Osteoblast (primary cell): ENCODE results near the gene SNED1. TPM values are rescaled to one million over a fixed set of nuclear protein-coding genes. Genes with fewer than 3 reads are reported as not detected.

Source experiments
- DNase-seq: peaks from one replicate; pipeline ENCODE4 v3.0.0; 2011; ENCODE audit warnings: low spot score, mixed read lengths; ENCODE audit not compliant: insufficient read length; ENCODE audit errors: missing footprints
- H2AFZ ChIP-seq: 2 replicates; pipeline ENCODE4 v1.6.0; 2011; ENCODE audit warnings: mild to moderate bottlenecking, low read length
- H3K27ac ChIP-seq: 2 replicates; pipeline ENCODE4 v1.5.1; 2011; ENCODE audit warnings: mild to moderate bottlenecking, low read depth, low read length, moderate library complexity
- H3K27me3 ChIP-seq: 2 replicates; pipeline ENCODE4 v1.6.0; 2012; ENCODE audit warnings: mild to moderate bottlenecking, control low read depth, inconsistent platforms, low read length, moderate library complexity; ENCODE audit not compliant: insufficient read depth
- H3K36me3 ChIP-seq: 2 replicates; pipeline ENCODE4 v1.5.1; 2011; ENCODE audit warnings: mild to moderate bottlenecking, low read length, control low read depth, moderate library complexity; ENCODE audit not compliant: insufficient read depth
- H3K4me1 ChIP-seq: 2 replicates; pipeline ENCODE4 v1.5.1; 2011; ENCODE audit warnings: mild to moderate bottlenecking, low read length, control low read depth, moderate library complexity; ENCODE audit not compliant: insufficient read depth
- H3K4me2 ChIP-seq: 2 replicates; pipeline ENCODE4 v1.6.0; 2011; ENCODE audit warnings: mild to moderate bottlenecking, low read length; ENCODE audit not compliant: insufficient read depth
- H3K4me3 ChIP-seq: fragments of 200-600 bp; sonication (generic); 3 replicates; pipeline ENCODE4 v1.5.1; 2012; ENCODE audit warnings: mild to moderate bottlenecking, low read length, inconsistent platforms; ENCODE audit not compliant: insufficient read depth
- H3K79me2 ChIP-seq: 2 replicates; pipeline ENCODE4 v1.6.0; 2012; ENCODE audit warnings: mild to moderate bottlenecking, low read length, control low read depth, inconsistent platforms; ENCODE audit not compliant: insufficient read depth
- H3K9me3 ChIP-seq: 2 replicates; pipeline ENCODE4 v1.5.1; 2011; ENCODE audit warnings: low read depth, low read length, control low read depth
- H4K20me1 ChIP-seq: 2 replicates; pipeline ENCODE4 v1.6.0; 2012; ENCODE audit warnings: mild to moderate bottlenecking, low read length, control low read depth; ENCODE audit not compliant: insufficient read depth
- CTCF ChIP-seq: IDR thresholded peaks from 2 replicates; pipeline ENCODE4 v1.5.1; 2011; ENCODE audit warnings: mild to moderate bottlenecking, low read depth, low read length, moderate library complexity; ENCODE audit errors: extremely low read depth
- small RNA-seq: library from RNA; depleted of rRNA; stranded (forward); fragments of <200 nt; gene quantifications from one replicate; pipeline ENCODE3, GENCODE V24; 2012
- total RNA-seq: library from RNA; depleted of rRNA; stranded (reverse); fragments of >200 nt; gene quantifications from 2 replicates; pipeline ENCODE4 v1.2.3, GENCODE V29; 2012

SNED1 gene
- total RNA-seq, 1 donor = 94.8 TPM

- H3K36me3 ChIP-seq = no peaks in the 10 kb centered on the region
Measured at GRCh38 chr2:241142593-241142992, 144.2 kb downstream of the SNED1 start.

More at GRCh38 chr2:241142593-241142992, 144.2 kb downstream of the SNED1 start:
- H3K27me3 ChIP-seq = no peaks in the 10 kb centered on the region
- no peaks in the 10 kb centered on the region for H3K9me3 ChIP-seq
- no peak overlapping the region for H3K4me2 ChIP-seq
- H4K20me1 ChIP-seq = no peaks in the 10 kb centered on the region
- H3K4me3 ChIP-seq = no peak overlapping the region
- H2AFZ ChIP-seq = no peak overlapping the region
- no peaks in the 10 kb centered on the region for H3K4me1 ChIP-seq
- peaks cover 17% of the 10 kb centered on the region for H3K79me2 ChIP-seq
- no peak for DNase-seq
- no peak for TF ChIP-seq CTCF
- H3K27ac ChIP-seq = no peak overlapping the region

Small RNA genes within 50 kb of the gene (small RNA-seq; reads per million reads assigned to genes)
- not detected for gene AC005237.2

Other genes with a start within 250 kb of the SNED1 start
- gene KIF1A, start 178.4 kb upstream of the SNED1 start, total RNA-seq = under 0.01 TPM in 1 of 2 replicates, not detected in the other
- gene AGXT, start 129.8 kb upstream of the SNED1 start, total RNA-seq = not detected in 2 replicates
- not detected in 2 replicates for gene MAB21L4, start 102.5 kb upstream of the SNED1 start, total RNA-seq
- gene CROCC2, start 92.3 kb upstream of the SNED1 start, total RNA-seq = under 0.01 TPM in 2 replicates
- 20.3 and 30.0 TPM in 2 replicates for gene MTERF4, start 103.7 kb downstream of the SNED1 start, total RNA-seq
- gene PASK, start 150.9 kb downstream of the SNED1 start, total RNA-seq = 5.0 and 5.8 TPM in 2 replicates
- gene PPP1R7, start 151.8 kb downstream of the SNED1 start, total RNA-seq = 46.7 and 73.7 TPM in 2 replicates
- 1.2 and 1.8 TPM in 2 replicates for gene ANO7, start 190.1 kb downstream of the SNED1 start, total RNA-seq